M059J (cell line): ENCODE measurements around the gene HOXA4. TPM values are rescaled to one million over a fixed set of nuclear protein-coding genes. Genes with fewer than 3 reads are reported as not detected.

ENCODE experiments used
- DNase-seq: peaks from one replicate; pipeline ENCODE4 v3.0.0-alpha.2; 2012; ENCODE audit warnings: low read depth
- total RNA-seq: library from RNA; depleted of rRNA; stranded (reverse); fragments of >200 nt; shearing (Covaris generic); gene quantifications from 2 replicates; pipeline ENCODE4 v1.2.3, GENCODE V29; 2014

Gene HOXA4
- total RNA-seq, 1 experiment from 2014 or later: 5.8 TPM

DNA sequence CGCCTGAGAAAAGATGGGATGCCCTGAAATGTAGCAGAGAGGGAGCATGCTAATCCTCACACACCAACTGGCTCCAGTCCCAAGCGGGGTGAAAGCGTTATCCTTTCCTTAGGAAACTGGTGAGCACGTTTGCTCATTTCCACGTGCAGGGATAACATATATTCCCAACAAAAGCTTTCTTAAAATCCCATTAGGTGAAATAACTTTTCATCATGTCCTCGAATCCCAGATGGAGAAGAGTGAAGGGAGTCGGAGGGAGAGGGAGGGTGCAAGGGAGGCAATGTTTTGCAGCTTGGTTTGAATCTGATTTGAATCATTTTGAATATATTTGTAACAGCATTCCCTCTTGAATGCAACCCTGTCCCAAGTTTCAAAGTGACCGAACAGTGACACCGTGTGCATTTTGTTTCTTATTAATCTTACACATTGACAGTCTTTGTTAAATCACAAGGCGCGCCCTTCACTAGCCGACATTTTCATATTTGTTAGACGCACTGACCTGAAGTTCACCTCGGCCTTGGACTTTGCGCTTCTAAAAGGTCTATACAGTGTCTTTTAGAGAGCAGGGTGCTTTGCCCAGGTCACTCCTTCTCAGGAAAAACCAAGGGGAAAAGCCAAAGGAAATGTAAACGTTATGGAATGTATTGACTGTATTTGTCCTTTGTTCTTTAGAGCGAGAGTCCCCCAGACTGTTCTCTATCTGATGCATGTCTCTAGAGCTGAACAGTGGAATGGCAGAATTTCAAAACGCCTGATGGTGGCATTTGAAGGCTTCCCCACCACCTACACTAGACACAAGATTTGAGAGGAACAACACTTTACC is 3.1 kb upstream of the HOXA4 start:
- DNase-seq: no peak

- no peak for DNase-seq
Measured at GRCh38 chr7:27132978-27133377, 2.4 kb upstream of the HOXA4 start.

DNA sequence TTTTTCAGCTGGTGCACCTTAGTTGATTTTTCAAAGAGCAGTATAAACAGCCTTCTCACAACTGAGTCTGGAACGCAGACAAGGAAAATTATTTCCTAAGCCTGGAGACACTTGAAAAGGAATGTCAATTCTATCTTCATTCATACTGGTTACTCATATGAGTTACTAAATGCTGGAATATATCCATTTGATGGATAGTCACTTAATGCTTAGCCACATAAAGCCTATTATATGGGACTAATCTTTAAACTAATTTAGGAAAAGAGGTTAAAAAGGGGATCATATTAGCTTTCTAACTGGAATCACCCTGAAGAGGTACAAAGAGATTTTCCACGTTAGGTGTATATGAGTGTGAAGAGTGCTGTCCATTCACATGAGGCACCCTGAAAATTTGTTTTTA is 1.7 kb upstream of the HOXA4 start:
- DNase-seq: no peak

GRCh38 chr7:27131390-27131819 is 848 bp upstream of the HOXA4 start:
- no peak for DNase-seq

DNA sequence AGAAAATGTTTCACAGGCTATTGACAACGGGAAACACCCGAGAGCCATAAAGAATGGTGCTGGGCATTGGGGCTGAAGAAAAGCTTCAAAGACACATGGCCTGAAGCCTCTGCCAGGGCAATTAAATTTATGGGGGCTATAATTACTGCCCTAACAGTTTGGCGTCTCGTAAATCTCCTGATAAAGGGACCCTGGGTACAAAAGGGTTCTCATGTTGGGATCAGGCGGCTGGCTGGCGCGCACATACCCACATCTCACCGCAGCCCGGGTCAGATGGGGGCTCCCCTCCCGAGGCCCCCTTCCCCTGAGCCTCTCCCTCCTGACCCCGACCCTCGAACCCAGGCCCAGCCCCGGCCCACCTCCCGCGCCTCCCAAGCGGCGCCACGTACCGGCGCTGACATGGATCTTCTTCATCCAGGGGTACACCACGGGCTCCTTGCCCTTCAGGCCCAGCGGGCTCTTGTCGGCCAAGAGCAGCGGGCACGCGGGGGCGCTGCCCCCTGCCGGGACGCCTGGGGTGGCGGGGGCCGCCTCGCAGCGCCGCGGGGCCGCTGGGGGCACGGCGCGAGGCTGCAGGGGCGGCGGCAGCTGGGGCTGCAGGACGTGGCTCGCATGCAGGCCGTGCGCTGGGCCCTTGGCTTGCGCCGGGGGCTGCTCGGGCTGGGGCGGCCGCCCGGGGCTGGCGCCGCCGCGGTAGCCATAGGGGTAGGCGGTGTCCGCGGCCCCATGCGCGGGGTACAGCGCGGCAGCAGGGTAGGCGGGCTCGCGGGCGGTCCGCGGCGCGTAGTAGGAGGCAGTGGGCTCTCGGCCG is 623 bp downstream of the HOXA4 start:
- DNase-seq: peak; percentile 66

- DNase-seq: no peak
Measured at GRCh38 chr7:27128776-27129728, 1.5 kb downstream of the HOXA4 start.

- DNase-seq: no peak
Measured at GRCh38 chr7:27128034-27128433, 2.5 kb downstream of the HOXA4 start.

DNA sequence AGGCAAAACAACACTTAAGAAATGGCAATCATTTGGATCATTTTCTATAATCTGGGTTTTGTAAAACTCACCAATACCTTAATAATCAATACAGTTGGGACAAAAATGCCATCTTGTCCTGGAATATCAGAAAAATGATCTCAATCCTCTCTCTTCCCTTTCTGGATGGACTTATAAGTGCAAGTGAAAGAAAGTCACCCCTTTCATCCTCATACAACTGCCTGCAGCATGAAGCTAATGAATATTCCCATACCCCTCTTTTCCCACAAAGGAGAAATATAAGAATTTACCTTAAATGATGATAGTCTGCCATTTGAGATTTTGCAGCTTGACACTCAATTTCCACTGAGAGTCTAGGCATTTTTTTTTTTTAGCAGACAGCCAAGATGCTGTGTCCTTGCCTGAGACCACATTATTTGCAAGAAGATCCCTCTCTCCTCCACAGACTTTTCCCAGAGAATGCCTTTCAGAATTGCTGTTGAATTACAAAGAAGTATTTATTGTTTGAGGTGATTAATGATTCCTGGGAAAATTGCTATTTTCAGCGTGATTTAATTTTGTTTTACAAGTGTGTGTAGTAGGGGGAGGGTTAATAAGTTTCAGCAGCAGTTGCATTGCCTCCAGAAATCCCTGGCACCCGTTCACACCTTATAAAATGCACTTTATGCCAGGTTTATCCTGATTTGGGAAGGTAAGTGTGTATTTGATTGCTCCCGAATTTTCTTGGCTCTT is 3.8 kb downstream of the HOXA4 start:
- no peak for DNase-seq

- no peak for DNase-seq
Measured at GRCh38 chr7:27125986-27126394, 4.6 kb downstream of the HOXA4 start.

GRCh38 chr7:27124902-27125689 is 5.5 kb downstream of the HOXA4 start:
- no peak for DNase-seq

- DNase-seq: no peak
Measured at GRCh38 chr7:27124096-27124901, 6.3 kb downstream of the HOXA4 start.

GRCh38 chr7:27123477-27124053 is 7.0 kb downstream of the HOXA4 start:
- no peak for DNase-seq

DNA sequence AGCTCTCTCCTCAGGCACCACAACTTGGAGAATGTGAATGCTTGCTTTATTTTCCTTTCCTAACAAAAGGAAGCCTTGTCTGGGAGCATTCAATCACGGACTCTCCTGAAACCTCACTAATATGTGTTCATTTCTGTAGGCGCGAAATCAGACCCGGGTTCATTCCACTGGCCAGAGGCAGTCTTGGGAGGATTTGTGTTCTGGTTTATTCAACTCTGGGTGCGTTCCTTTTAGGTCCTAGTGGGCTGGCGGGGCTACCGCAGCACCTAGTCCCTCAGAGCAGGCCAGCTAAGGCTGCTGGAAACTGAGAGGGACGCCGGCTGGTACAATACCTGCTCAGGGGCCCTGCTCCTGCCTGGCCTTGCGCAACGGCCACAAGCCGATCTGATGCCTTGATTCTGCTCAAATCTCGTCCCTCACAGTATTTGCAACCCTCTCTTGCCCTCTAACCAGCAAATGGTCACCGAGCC is 7.5 kb downstream of the HOXA4 start:
- no peak for DNase-seq

GRCh38 chr7:27122077-27122910 is 8.3 kb downstream of the HOXA4 start:
- DNase-seq: no peak

GRCh38 chr7:27121684-27122076 is 8.9 kb downstream of the HOXA4 start:
- DNase-seq: no peak

DNA sequence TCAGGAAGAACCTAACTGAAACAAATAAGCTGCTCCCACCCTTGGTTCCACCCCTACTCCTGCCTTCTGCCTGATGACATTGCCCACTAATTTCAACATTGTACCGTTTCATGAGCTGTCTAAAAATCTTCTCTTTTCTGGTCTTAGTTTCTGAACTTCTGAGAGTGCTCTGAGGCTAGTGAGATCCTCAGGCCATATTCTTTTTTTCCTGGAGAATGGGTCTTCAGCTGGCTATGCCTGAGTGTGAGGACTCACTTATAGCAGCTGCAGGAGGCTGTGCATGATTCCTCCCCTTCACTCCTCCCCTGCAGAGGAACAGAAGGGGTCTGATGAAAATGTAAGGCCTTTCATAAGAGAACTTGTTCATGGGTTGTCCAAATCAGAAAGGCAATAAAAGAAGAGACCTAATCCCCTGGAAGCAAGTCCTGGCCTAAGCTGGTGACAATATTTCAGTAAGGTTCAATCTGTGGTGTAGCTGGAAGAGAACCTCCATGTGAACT is 11.1 kb downstream of the HOXA4 start:
- DNase-seq: no peak

DNA sequence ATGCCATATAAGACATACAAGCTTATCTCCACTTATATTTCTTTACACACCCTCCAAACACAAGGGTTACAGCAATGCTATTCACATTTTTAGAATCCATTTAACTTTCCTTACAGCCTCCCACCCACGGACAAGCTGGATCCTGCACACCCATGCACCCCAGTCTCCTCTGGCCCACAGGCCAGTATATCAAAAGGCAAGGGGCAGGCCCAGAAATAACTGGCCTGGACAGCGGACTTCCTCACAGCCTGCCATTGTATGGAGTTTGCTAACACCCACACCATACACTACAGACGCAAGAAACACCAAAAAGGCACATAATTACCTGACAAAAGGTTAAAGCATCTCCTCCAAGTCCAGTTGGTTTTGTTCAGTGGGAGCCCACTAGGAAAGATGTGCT is 12.0 kb downstream of the HOXA4 start:
- DNase-seq: no peak
